Large intestine (tissue), 3 donors: ENCODE measurements around the gene KIAA0232. TPM values are rescaled to one million over a fixed set of nuclear protein-coding genes. Genes with fewer than 3 reads are reported as not detected.

Experiments
- DNase-seq, 2 donors: peaks; one replicate each; pipeline versions ENCODE4 v3.0.0 to v3.0.0-alpha.2; 2013
- H3K27ac ChIP-seq: one replicate; pipeline ENCODE4 v1.5.1; 2013; ENCODE audit warnings: low read length
- H3K27me3 ChIP-seq: 2 replicates; pipeline ENCODE4 v1.6.1; 2013; ENCODE audit warnings: low read length; ENCODE audit not compliant: control insufficient read depth, insufficient read depth
- H3K36me3 ChIP-seq: 2 replicates; pipeline ENCODE4 v1.6.1; 2013; ENCODE audit warnings: low read length; ENCODE audit not compliant: control insufficient read depth, insufficient read depth
- H3K4me1 ChIP-seq: one replicate; pipeline ENCODE4 v1.6.1; 2013; ENCODE audit warnings: low read length; ENCODE audit not compliant: control insufficient read depth, insufficient read depth
- H3K4me3 ChIP-seq: one replicate; pipeline ENCODE4 v1.5.1; 2013; ENCODE audit warnings: low read length
- H3K9me3 ChIP-seq: one replicate; pipeline ENCODE4 v1.6.1; 2013; ENCODE audit warnings: mild to moderate bottlenecking, low read depth, low read length, moderate library complexity; ENCODE audit not compliant: control insufficient read depth
- WGBS: methylation state at CpG from one replicate; pipeline ENCODE4 v1.1.5; 2013; ENCODE audit warnings: low lambda C conversion rate; ENCODE audit not compliant: insufficient coverage; 5-methylcytosine and 5-hydroxymethylcytosine counted together
- polyA plus RNA-seq: library from polyadenylated mRNA; unstranded; fragments of 120-200 nt; gene quantifications from one replicate; pipeline ENCODE4 v1.2.1, GENCODE V29; 2013

KIAA0232 gene
- polyA plus RNA-seq, 1 donor = 23.5 TPM

DNA sequence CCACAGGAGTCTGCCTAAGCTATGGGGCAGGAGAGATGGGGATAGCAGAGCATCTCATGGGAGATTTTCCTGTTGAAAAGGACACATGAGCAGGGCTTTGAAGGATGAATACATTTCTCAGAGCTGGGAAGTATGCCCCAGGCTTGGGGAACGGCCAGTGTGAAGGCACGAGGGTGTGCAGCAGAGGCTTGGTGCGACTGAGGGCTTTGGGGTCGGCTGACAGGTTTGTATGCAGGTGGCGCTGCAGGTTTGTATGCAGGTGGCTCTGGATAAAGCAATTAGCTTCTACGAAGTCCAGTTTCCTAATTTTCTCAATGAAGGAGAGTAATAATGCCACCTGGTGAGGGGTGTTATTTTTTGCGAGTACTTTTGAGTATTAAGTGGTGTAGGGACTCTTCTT lies 6.8 kb upstream of the KIAA0232 start:
- Histone ChIP-seq H3K27ac (no peak overlapping the region), H3K9me3 (no peaks in the 10 kb centered on the region), H3K4me1 (peaks cover 21% of the 10 kb centered on the region), H3K36me3 (no peaks in the 10 kb centered on the region), H3K4me3 (no peak overlapping the region), H3K27me3 (no peaks in the 10 kb centered on the region)
- no CpG with 5 or more reads among the region's 7 CpGs for WGBS
- DNase-seq = no peak

DNA sequence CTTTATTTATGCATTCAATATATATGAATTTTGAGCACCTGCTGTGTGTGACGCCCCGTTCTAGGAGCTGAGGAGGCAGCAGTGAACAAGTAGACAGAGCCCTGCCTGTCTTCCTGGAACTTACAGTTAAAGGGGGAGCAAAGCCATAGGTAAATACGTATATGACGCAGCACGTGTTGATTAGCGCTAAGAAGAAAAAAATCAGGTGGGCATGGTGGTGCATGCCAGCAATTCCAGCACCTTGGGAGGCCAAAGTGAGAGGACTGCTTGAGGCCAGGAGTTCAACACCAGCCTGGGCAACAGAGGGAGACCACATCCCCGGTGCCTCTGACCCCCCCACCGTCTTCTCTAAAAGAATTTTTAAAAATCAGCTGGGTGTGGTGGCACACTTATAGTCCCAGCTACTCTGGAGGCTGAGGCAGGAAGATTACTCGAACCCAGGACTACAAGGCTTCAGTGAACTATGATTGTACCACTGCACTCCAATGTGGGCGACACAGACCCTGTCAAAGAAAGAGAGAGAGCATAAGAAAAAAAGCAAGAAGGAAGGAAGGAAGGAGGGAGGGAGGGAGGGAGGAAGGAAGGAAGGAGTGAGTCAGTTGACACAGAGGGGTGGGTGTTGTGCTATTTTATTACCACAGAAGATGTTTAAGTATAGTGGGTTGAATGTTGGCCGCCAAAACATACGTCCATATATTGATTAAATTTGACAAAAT lies 5.4 kb upstream of the KIAA0232 start:
- 100% methylated on average over 2 of the region's 12 CpGs for WGBS

DNA sequence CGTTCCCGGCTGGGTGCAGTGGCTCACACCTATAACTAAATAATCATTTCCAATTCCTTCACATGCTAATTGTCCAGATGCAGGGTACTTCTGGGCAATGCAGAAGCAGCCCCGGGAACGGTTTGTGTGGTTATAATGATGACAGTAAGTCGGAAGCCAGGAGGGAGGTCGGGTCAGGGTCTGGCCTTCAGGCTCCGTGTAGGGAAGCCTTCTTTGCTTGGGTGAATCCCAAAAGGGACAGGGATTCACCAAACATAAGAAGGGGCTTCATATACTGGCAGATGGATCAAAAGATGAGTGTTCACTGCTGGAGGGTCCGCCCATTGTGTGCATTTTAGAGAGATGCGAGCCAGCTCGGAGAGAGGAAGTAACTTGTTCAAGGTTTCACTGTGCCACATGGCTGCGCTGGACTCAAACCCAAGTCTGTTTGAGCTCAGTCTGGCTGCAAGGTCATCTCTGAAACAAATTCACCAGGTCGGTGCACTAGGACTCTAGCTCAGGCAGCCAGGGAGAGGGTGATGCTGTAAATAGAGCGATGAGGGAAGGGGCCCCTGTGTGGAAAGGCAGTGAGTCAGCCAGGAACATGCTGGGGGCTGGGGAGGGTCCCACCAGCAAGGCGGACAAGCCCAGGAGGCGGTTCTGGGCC lies 4.8 kb upstream of the KIAA0232 start:
- Histone ChIP-seq H3K4me3 (no peak overlapping the region), H3K27me3 (no peaks in the 10 kb centered on the region), H3K27ac (no peak overlapping the region), H3K4me1 (peaks cover 21% of the 10 kb centered on the region), H3K9me3 (no peaks in the 10 kb centered on the region), H3K36me3 (no peaks in the 10 kb centered on the region)
- DNase-seq = no peak
- WGBS = no CpG with 5 or more reads among the region's 15 CpGs

More for the DNA sequence above, 5.4 kb upstream of the KIAA0232 start:
- Histone ChIP-seq H3K36me3 (no peaks in the 10 kb centered on the region), H3K27me3 (no peaks in the 10 kb centered on the region), H3K9me3 (no peaks in the 10 kb centered on the region), H3K27ac (no peak overlapping the region), H3K4me1 (peaks cover 24% of the 10 kb centered on the region), H3K4me3 (no peak overlapping the region)
- DNase-seq = no peak

DNA sequence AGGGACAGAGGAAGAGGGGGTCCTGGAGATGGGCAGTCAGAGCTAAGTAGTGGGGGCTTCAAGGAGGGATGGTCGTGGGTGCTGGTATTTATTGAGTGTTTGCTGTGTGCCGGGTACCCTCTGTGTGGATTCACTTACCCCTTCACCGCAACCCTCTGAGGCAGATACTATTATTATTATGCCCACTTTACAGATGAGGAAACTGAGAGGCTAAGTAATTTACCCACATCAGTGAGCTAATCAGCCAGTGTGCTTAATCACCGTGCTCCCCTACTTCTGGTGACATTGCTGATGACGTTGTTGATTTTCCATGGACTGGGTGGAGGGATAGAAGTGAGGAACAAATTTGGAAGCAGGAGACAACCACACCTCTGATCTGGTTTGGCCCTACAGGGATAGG lies 4.1 kb upstream of the KIAA0232 start:
- DNase-seq = no peak
- no peak overlapping the region for H3K27ac ChIP-seq
- H3K4me3 ChIP-seq = no peak overlapping the region
- H3K36me3 ChIP-seq = no peaks in the 10 kb centered on the region
- H3K9me3 ChIP-seq = no peaks in the 10 kb centered on the region
- no peaks in the 10 kb centered on the region for H3K27me3 ChIP-seq
- WGBS = no CpG with 5 or more reads among the region's 5 CpGs
- peaks cover 14% of the 10 kb centered on the region for H3K4me1 ChIP-seq

DNA sequence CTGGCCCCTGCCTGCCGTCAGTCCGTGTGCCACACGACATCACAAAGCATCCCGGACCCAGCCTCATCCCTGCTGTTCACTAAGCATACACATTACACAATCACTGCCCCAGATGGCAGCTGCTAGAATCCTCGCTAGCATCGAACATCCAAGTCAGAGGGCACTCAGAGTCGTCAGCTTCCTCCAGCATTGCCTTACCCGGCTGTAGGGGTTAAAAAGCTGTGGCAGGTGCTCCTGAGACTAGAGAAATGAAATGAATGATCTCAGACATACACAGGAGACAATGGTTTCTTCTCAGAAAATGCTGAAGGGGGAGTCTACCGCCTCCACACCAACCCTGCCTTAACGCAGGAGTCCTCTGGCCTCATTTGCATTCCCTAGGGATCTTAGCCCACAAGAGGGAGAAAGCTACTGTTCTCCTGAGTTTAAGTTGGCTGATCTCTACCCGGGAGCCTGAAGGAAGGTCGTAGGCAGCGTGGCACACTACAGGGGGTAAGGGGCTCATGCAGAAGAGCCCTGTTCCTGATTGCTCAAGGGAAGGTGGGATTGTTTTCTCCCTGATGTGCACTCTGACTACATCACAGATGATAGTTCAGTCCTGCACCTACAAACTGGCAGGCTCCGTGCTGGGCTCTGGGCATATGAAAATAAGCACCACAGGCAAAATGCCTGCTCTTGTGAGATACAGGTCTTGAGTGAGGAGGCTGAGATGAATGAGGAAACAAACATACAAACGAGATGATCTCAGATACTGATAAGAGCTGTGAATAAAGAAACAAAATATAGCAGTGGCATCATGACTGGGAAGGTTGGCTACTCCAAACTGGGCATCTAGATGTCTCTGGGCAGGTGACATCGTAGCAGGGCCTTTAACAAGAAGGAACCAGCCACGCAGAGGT lies 2.6 kb upstream of the KIAA0232 start:
- WGBS = 0% methylated on average over 1 of the region's 17 CpGs
- DNase-seq = peak in 1 of 2 donors; percentile 53
- Histone ChIP-seq H3K4me1 (peaks cover 11% of the 10 kb centered on the region), H3K27me3 (no peaks in the 10 kb centered on the region), H3K36me3 (no peaks in the 10 kb centered on the region), H3K4me3 (no peak overlapping the region), H3K27ac (peak overlapping the region; percentile 1), H3K9me3 (no peaks in the 10 kb centered on the region)

DNA sequence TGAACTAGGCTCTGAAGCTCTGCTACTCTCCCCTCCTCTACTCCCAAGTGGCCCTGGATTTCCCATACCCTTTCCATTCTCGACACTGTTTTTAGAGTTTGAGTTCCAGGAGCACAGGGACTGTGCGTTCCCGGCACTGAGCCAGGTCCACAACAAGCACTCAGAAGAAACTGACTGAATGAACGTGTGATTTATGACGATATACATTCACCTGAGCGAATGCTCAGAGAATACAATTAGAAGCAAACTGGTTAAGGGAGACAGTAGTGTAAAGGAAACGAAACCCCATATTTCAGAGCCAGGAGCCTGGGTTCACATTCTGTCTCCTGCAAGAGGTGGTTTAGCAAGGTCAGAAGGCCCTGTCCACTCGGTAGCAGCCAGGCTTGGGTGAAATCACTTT lies 1.4 kb upstream of the KIAA0232 start:
- Histone ChIP-seq H3K4me1 (peaks cover 11% of the 10 kb centered on the region), H3K36me3 (no peaks in the 10 kb centered on the region), H3K27ac (no peak overlapping the region), H3K27me3 (no peaks in the 10 kb centered on the region), H3K9me3 (no peaks in the 10 kb centered on the region), H3K4me3 (no peak overlapping the region)
- no peak for DNase-seq
- WGBS = no CpG with 5 or more reads among the region's 8 CpGs

DNA sequence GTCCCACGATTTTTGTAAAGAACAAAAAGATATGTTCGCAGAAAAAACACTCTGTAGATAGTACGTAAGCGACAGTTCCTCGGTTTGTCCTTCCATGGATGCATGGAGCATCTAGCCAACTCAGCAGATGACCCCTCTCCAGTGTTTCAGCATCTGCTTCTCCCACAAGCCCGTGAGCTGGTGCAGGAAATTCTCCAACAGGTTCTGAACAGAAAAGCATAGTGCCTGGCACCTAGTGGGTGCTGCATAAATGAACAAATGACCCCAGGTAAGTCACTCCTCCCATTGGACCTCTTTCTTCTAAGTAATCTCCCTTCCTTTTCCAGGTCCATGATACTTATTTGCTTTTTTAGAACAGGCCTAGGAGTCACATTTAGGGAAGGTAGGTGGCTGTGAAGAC lies 966 bp upstream of the KIAA0232 start:
- Histone ChIP-seq H3K27me3 (no peaks in the 10 kb centered on the region), H3K9me3 (no peaks in the 10 kb centered on the region), H3K4me3 (peak overlapping the region; percentile 60), H3K36me3 (peaks cover 2% of the 10 kb centered on the region), H3K4me1 (peaks cover 11% of the 10 kb centered on the region), H3K27ac (no peak overlapping the region)
- 92% methylated on average over 4 of the region's 6 CpGs for WGBS
- no peak for DNase-seq

DNA sequence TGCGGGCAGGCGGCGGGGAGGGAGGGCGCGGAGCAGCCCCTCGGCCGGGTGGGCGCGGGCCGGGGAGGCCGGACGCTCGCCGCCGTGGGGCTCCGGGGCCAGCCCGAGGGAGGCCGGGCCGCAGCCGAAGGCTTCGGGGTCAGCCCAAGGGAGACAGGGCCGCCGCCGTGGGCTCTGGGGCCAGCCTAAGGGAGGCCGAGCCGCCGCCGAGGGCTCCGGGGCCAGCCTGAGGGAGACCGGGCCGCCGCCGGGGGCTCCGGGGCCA lies 251 bp downstream of the KIAA0232 start:
- DNase-seq = no peak
- Histone ChIP-seq H3K27me3 (no peaks in the 10 kb centered on the region), H3K27ac (peak overlapping the region; percentile 97), H3K4me1 (peaks cover 11% of the 10 kb centered on the region), H3K4me3 (peak overlapping the region; percentile 93), H3K36me3 (peaks cover 5% of the 10 kb centered on the region), H3K9me3 (no peaks in the 10 kb centered on the region)
- no CpG with 5 or more reads among the region's 34 CpGs for WGBS

DNA sequence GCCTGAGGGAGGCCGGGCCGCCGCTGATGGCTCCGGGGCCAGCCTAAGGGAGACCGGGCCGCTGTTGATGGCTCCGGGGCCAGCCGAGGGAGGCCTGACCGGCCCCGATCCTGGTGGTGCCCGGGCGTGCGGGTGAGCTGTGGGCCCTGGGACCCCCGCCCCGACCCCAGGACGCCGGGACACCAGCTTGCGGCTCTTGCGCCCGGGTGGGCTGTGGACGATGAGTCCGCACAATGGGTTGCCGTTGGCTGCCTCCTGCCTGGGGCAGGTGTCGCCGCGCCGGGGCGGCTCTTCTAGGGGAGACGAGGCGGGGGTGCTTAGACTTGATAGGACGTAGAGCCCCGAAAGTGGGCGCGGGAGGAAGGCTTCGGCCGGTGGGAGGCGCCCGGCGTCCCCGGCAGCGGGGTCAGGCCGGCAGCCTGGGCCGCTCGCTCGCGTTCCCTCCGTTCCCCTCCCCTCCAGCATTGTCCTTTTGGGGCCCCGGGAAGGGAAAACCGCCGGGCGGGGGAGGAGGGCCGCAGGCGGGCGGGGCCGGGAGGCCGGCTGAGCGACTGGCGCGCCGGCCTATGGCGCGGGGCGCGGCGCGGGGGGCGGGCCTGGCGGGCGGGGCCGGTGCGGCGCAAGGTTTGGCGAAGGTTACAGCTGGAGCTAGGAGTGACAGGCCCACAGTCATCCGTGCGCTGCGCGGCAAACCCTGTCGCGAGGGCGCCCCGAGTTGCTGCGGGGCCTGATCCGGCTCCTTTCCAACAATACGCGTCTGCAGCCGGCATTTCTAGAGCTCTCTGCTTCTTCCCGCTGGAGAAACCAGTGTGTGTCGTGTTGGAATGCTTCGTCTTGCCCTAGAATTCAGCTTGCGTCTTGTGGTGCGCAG lies 819 bp downstream of the KIAA0232 start:
- WGBS = no CpG with 5 or more reads among the region's 91 CpGs
- Histone ChIP-seq H3K4me1 (peaks cover 11% of the 10 kb centered on the region), H3K4me3 (peak overlapping the region; percentile 93), H3K27ac (peak overlapping the region; percentile 97), H3K9me3 (no peaks in the 10 kb centered on the region), H3K36me3 (peaks cover 5% of the 10 kb centered on the region), H3K27me3 (no peaks in the 10 kb centered on the region)
- peak; percentile 87 to 96 for DNase-seq

DNA sequence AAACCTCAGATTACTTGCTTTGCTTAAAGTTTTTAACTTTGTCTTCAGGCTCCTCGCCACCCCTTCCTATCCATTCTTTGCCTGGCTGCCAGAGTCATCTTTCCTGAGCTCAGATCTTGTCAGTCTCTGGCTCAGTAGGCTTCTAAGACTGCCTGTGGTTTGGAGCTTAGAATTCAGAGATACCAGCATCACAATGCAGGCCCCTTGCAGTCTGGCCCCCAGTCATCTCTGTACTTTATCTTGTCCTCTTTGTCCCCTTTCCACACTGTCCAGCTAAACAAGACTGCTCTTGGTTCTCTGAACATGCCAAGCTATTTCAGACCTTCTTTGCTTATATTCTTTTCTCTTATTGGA lies 3.0 kb downstream of the KIAA0232 start:
- Histone ChIP-seq H3K27me3 (no peaks in the 10 kb centered on the region), H3K27ac (no peak overlapping the region), H3K9me3 (no peaks in the 10 kb centered on the region), H3K4me3 (no peak overlapping the region), H3K36me3 (peaks cover 6% of the 10 kb centered on the region), H3K4me1 (peaks cover 8% of the 10 kb centered on the region)
- DNase-seq = no peak
- 100% methylated on average over 1 of the region's 1 CpG for WGBS
